T47D (cell line): ENCODE results near the gene NEDD4L.

Experiments
- DNase-seq, 2 experiments: peaks; one replicate each; pipeline versions ENCODE4 v3.0.0 to v3.0.0-alpha.2; 2011 to 2012; ENCODE audit warnings: low read depth in 1 of 2, low spot score in 1 of 2
- JUND ChIP-seq: IDR thresholded peaks from 2 replicates; pipeline ENCODE4 v1.6.1; 2012; ENCODE audit warnings: low read depth
- in situ Hi-C: cut with HindIII; loops from 2 replicates; pipeline ENCODE4 v1.10.0; 2016; ENCODE audit warnings: low sequenced_read_pairs, low pct_unique_long_range_greater_than_20kb

NEDD4L gene

GRCh38 chr18:58105206-58105887, 61.3 kb downstream of the NEDD4L start:
- no peak for TF ChIP-seq JUND
- in situ Hi-C loops: no loop called here
- DNase-seq: no peak

GRCh38 chr18:58105888-58106260, 61.8 kb downstream of the NEDD4L start:
- in situ Hi-C loops: no loop called here
- no peak for DNase-seq
- no peak for TF ChIP-seq JUND

- no peak for DNase-seq
- TF ChIP-seq JUND: no peak
- in situ Hi-C loops: no loop called here
These were observed 62.5 kb downstream of the NEDD4L start for GRCh38 chr18:58106289-58107070.

GRCh38 chr18:58109256-58109655, 65.2 kb downstream of the NEDD4L start:
- DNase-seq: no peak
- in situ Hi-C loops: no loop called here
- TF ChIP-seq JUND: no peak

DNA sequence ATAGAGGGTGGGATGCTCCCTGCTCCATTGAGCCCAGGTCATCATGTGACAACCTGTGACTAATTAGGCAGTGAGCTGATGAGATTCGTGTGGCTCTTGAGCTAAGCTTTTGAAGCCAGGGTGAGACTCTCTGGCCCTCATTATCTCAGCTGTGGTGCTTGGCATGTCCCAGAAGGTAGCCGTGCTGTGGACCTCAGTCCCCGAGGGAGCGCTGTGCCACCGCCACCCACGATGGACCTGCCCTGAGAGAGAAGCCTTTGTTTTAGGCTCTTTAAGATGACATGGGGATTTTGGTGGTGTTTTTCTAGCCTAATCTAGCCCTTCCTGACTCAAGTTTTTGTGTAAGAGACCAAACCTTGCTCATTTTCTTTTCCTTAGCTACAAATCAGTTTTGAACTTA, 66.4 kb downstream of the NEDD4L start:
- in situ Hi-C loops: no loop called here
- TF ChIP-seq JUND: no peak
- DNase-seq: no peak

DNA sequence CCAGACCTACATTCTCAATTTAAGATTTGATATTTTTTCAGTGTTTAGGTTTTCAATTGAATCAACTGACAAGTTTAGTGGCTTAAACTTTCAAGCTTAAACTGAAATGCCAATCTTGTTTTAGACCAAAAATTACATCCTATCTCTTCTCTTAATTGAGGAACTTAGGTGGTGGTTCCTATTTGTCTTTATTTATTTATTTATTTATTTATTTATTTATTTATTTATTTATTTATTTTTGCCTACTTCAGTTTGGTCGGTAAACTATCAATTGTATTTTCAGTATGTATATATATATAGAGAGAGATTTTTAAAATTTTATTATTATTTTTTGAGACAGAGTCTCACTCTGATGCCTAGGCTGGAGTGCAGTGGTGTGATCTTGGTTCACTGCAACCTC, 68.1 kb downstream of the NEDD4L start:
- no peak for TF ChIP-seq JUND
- in situ Hi-C loops: no loop called here
- no peak for DNase-seq

DNA sequence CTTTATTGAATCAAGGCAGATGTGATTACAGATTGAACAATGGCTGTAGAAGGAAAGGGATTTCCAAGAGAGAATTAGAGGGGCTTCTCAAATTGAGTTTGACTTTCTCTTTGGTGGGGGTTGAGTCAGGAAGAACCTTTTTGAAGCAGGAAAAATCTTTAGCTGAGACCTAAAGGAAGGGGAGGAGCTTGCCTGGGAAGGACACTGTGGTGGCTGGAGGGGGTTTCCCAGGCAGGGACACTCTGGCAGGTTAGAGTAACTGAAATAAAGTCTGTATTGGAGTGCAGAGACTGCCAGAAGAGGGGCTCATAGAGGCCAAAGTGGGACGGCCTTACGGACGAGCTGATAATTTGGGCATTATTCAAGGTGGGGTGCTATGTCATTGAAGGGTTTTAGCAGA, 69.3 kb downstream of the NEDD4L start:
- in situ Hi-C loops: no loop called here
- no peak for TF ChIP-seq JUND
- no peak for DNase-seq

GRCh38 chr18:58114766-58115165, 70.7 kb downstream of the NEDD4L start:
- in situ Hi-C loops: no loop called here
- TF ChIP-seq JUND: no peak
- no peak for DNase-seq

- no peak for TF ChIP-seq JUND
- DNase-seq: no peak
- in situ Hi-C loops: no loop called here
These were observed 72.8 kb downstream of the NEDD4L start for GRCh38 chr18:58116818-58117217.

GRCh38 chr18:58117786-58118403, 73.9 kb downstream of the NEDD4L start:
- no peak for TF ChIP-seq JUND

DNA sequence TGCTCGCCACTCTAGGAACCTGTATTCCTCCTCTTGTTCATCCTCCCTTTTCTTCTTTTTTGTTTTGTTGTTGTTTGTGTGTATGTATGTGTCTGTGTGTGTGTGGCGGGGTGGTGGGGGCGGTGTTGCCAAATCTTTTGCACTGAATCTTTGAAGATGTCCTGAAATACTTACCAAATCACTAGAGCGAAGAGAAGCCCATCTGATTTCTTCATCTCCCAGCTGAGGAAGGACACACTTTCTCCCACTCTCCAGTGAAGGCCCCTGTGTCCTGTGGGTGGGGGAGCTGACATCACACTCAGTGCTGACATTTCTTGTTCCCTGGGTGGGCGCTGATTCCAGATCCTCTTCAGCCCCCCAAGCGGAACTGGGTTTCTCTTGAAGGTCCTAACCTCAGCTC, 74.5 kb downstream of the NEDD4L start:
- in situ Hi-C loops: no loop called here
- DNase-seq: no peak
- TF ChIP-seq JUND: no peak

More at GRCh38 chr18:58117786-58118403, 73.9 kb downstream of the NEDD4L start:
- in situ Hi-C loops: no loop called here
- no peak for DNase-seq

- no peak for DNase-seq
- no peak for TF ChIP-seq JUND
- in situ Hi-C loops: no loop called here
These were observed 75.8 kb downstream of the NEDD4L start for GRCh38 chr18:58119819-58120218.

DNA sequence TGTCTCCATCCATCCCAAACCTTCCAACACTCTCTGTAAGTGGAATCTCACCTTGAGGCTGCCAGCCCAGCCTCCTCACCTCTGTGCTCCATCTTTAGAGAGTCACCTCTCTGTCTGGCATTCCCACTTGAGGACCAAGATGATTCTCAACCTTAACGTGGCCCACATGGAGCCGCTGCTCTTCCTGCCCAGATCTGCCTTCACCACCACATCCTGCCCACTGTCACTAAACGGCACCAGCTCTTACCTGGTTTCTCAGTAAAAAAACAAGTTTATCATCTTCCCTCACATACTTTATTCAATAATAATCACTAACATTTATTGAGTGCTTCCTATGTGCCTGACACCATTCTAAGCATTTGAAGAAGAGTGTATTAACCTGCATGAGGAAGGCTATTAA, 80.4 kb downstream of the NEDD4L start:
- TF ChIP-seq JUND: no peak
- DNase-seq: no peak
- in situ Hi-C loops: no loop called here

- DNase-seq: no peak
- in situ Hi-C loops: no loop called here
- no peak for TF ChIP-seq JUND
These were observed 81.2 kb downstream of the NEDD4L start for GRCh38 chr18:58125183-58125582.
